Duodenal mucosa (tissue), 2 donors: ENCODE measurements around the gene CXXC5.

Source experiments
- H3K27ac ChIP-seq: one replicate; pipeline ENCODE4 v1.7.0; 2013; ENCODE audit warnings: low read depth, low read length
- H3K27me3 ChIP-seq, 2 donors: one replicate each; pipeline ENCODE4 v1.7.0; 2013; ENCODE audit warnings: low read length in 2 of 2, control low read depth in 1 of 2; ENCODE audit not compliant: insufficient read depth in 2 of 2, control insufficient read depth in 1 of 2
- H3K36me3 ChIP-seq, 2 donors: one replicate each; pipeline ENCODE4 v1.7.0; 2013; ENCODE audit warnings: low read length in 2 of 2, control low read depth in 1 of 2; ENCODE audit not compliant: insufficient read depth in 2 of 2, control insufficient read depth in 1 of 2
- H3K4me1 ChIP-seq, 2 donors: one replicate each; pipeline ENCODE4 v1.7.0; 2013; ENCODE audit warnings: low read length in 2 of 2, control low read depth in 1 of 2; ENCODE audit not compliant: insufficient read depth in 2 of 2, control insufficient read depth in 1 of 2
- H3K4me3 ChIP-seq, 2 donors: one replicate each; pipeline ENCODE4 v1.7.0; 2013; ENCODE audit warnings: low read length in 2 of 2, low read depth in 1 of 2
- H3K9ac ChIP-seq, 2 donors: one replicate each; pipeline ENCODE4 v1.7.0; 2013; ENCODE audit warnings: low read length in 2 of 2, low read depth in 1 of 2
- H3K9me3 ChIP-seq, 2 donors: one replicate each; pipeline ENCODE4 v1.7.0; 2013; ENCODE audit warnings: low read length in 2 of 2, control low read depth in 1 of 2; ENCODE audit not compliant: control insufficient read depth in 1 of 2

CXXC5 gene

GRCh38 chr5:139705191-139705590, 57.0 kb downstream of the CXXC5 start:
- no peaks in the 10 kb centered on the region for H3K27me3 ChIP-seq
- no peak overlapping the region for H3K4me3 ChIP-seq
- no peaks in the 10 kb centered on the region for H3K9me3 ChIP-seq
- no peak overlapping the region for H3K27ac ChIP-seq
- no peaks in the 10 kb centered on the region for H3K36me3 ChIP-seq
- H3K9ac ChIP-seq: no peak overlapping the region
- peaks cover 22 to 29% of the 10 kb centered on the region in 2 donors for H3K4me1 ChIP-seq

DNA sequence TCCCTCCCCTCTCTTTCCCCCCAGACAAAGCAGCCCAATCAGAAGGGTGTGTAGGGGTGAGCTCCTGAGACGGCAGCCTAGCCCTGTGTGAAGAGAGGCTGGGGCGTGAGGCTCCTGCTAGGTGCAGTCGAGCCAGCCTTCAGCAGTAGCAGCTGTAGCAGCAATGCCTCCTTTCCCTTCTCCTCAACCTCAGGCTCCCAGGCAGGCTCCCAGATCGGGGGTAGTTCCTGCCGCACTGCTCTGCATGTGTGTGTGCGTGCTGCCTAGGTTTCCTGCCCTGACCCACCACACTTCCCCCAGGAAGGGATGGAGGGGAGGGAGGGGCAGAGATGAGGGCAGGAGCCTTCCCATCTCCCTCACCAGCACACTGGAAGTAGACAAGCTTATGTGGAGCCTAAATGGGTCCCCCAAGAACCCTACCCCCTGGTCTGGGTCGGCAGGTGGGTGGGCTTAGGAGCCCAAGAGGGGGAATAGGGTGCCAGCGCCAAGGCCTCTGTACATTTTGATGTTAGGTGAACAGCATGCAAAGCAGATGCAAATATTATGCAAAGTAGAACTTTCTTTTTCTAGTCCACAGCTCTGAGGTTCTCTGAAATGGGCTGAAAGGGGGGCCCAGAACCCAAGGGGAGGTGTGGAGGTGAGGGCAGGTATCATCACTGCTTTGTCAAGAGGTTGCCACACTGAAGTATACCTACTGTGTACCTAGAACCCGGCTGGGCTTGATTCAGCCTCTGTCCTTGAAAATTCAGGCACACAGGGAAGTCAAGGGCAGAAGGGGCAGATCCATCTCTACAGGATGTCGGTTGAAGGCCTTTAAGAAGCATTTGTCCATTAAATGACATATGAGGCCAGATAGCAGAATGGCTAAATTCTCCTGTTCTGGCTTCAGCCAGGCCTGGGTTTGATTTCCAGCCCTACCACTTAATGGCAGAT, 57.8 kb downstream of the CXXC5 start:
- Histone ChIP-seq H3K27ac (no peak overlapping the region), H3K27me3 (no peaks in the 10 kb centered on the region), H3K4me3 (no peak overlapping the region), H3K9ac (no peak overlapping the region), H3K4me1 (peaks cover 22 to 24% of the 10 kb centered on the region in 2 donors), H3K9me3 (no peaks in the 10 kb centered on the region), H3K36me3 (no peaks in the 10 kb centered on the region)

DNA sequence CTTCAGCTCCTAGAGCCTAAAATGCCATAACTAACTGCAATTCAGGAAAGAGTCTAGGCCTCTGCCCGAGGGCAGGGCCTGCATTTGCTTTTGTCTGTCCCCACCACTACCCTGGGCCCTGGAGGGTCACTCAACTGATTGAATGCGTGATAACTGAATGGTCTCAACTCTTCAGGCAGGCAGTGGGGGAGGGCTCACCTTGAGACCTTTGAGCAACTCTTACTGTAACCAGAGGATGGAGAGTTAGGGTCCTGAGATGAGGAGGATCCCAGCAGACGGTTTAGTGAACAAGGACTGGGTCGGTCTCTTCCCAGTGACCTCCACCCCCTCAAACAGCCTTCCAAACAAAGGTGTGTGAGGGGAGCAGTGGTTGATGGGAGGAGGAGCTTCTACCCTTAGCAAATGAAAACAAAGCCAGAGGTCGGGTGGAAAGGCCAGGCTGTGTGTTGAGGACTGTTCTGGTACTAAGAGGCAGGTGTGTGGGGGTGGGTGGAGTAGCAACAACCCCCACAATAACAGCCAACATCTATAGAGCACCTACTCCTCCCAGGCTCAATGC, 59.4 kb downstream of the CXXC5 start:
- Histone ChIP-seq H3K4me3 (no peak overlapping the region), H3K27me3 (peaks cover 3 to 4% of the 10 kb centered on the region in 2 donors), H3K36me3 (no peaks in the 10 kb centered on the region), H3K27ac (no peak overlapping the region), H3K4me1 (peaks cover 21% of the 10 kb centered on the region in 2 donors), H3K9ac (no peak overlapping the region), H3K9me3 (no peaks in the 10 kb centered on the region)

DNA sequence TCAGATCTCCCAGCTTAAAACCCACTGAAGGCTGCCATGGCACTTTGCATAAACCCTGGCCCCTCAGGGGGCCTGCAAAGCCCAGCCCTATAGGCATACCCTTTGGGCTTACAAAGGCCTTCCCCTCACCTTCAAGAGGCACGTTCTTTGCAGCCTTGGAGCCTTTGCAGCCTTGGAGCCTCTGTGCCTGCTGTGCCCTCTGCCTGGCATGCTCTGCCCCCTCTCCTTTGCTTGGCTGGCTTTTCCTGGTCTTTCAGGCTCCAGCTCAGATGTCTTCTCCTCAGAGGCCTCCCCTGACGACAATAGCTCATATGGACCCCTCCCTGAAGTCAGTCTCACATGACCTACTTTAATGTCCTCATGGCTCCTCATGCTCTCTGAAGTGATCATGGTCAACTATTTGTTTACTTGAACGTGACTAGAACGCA, 60.3 kb downstream of the CXXC5 start:
- H3K4me3 ChIP-seq: no peak overlapping the region
- no peak overlapping the region for H3K9ac ChIP-seq
- peak overlapping the region; percentile 61 for H3K27ac ChIP-seq
- no peaks in the 10 kb centered on the region for H3K36me3 ChIP-seq
- H3K27me3 ChIP-seq: peaks cover 3 to 4% of the 10 kb centered on the region in 2 donors
- H3K9me3 ChIP-seq: no peaks in the 10 kb centered on the region
- H3K4me1 ChIP-seq: peaks cover 21% of the 10 kb centered on the region in 2 donors

DNA sequence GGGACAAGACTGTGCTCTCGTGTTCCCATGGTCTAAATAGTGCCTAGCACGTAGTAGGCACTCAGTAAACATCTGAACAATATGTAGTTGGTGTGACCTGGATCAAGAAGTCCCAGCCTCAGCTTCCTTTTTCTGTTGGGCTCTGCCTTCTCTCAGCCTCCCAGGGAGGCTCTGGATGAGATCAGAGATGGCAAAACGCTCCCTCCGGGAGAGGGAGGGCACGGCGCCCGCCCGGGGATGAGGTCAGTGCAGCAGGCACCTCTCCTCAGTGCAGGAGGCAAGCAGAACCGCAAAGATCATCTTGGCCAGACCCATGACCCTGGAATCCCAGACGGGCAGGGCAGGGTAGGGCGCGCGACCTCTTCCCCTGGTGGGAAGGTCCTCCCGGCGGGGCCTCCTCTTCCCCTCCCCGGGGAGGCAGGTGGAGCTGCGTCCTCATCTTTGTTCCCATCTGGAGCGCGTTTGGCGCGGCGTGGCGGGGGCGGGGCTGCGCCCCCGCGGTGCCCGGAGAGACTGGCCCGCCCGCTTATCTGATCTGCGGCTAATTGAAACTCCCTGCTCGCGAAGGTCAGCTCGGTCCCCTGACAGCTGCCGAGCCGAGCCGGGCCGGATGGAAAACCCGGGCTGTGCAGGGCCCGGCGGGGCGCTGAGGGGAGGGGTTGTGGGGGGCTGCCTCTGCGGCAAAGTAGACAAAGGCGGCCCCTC, 60.9 kb downstream of the CXXC5 start:
- Histone ChIP-seq H3K27ac (peak overlapping the region; percentile 61), H3K4me1 (peaks cover 21% of the 10 kb centered on the region in 2 donors), H3K36me3 (no peaks in the 10 kb centered on the region), H3K9me3 (no peaks in the 10 kb centered on the region), H3K4me3 (peak overlapping the region in 1 of 2 donors; percentile 26), H3K9ac (peak overlapping the region in 1 of 2 donors; percentile 3), H3K27me3 (peaks cover 3 to 4% of the 10 kb centered on the region in 2 donors)

- H3K27ac ChIP-seq: no peak overlapping the region
- H3K36me3 ChIP-seq: no peaks in the 10 kb centered on the region
- no peaks in the 10 kb centered on the region for H3K9me3 ChIP-seq
- peak overlapping the region; percentile 26 for H3K4me3 ChIP-seq
- H3K9ac ChIP-seq: peak overlapping the region in 1 of 2 donors; percentile 3
- H3K4me1 ChIP-seq: peaks cover 21% of the 10 kb centered on the region in 2 donors
- peaks cover 3 to 4% of the 10 kb centered on the region in 2 donors for H3K27me3 ChIP-seq
These were observed 61.6 kb downstream of the CXXC5 start for GRCh38 chr5:139709582-139710318.

DNA sequence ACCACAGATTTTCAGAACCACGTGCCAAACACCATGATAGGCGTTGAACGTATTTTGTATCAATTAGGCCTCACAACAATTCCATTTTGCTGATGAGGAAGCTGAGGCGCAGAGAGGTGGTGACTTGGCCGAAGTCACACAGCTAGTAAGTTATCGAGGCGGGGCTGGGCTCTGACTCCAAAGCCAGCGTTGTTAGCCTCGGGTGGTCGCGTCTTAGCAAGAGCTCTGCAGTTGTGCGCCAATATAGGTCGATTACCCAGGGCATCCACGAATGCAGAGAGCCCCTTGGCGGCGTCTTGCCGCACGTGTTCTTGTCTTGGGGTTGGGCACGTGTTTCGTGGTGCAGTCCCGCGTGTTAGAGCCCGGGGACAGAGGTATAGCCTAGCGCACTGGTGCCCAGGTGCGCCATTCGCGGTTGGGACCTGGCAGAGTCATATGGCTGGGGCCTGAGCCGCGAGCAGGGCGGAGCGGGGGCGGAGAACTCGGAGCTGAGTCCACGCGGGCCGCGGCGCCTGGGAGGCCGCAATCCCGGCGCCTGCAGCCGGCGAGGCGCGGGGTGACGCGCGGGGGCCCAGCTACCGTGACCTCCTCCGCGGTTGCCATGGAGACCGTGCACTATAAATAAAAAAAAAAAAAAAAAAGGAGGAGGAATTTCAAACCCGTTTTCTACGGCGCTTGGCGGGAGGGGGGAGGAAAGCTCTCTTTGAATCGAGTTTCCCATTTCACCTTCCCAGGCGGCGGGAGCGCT, 62.3 kb downstream of the CXXC5 start:
- H3K4me1 ChIP-seq: peaks cover 21% of the 10 kb centered on the region in 2 donors

GRCh38 chr5:139711067-139711905, 63.1 kb downstream of the CXXC5 start:
- no peaks in the 10 kb centered on the region for H3K36me3 ChIP-seq
- H3K9me3 ChIP-seq: no peaks in the 10 kb centered on the region
- peaks cover 21% of the 10 kb centered on the region in 2 donors for H3K4me1 ChIP-seq
- H3K4me3 ChIP-seq: peak overlapping the region; percentile 63 to 66
- H3K27me3 ChIP-seq: peaks cover 3 to 4% of the 10 kb centered on the region in 2 donors
- H3K9ac ChIP-seq: no peak overlapping the region
- H3K27ac ChIP-seq: no peak overlapping the region

More for the DNA sequence above, 62.3 kb downstream of the CXXC5 start:
- H3K27ac ChIP-seq: no peak overlapping the region
- H3K4me3 ChIP-seq: peak overlapping the region; percentile 26 to 63
- no peak overlapping the region for H3K9ac ChIP-seq
- peaks cover 3 to 4% of the 10 kb centered on the region in 2 donors for H3K27me3 ChIP-seq
- H3K9me3 ChIP-seq: no peaks in the 10 kb centered on the region
- no peaks in the 10 kb centered on the region for H3K36me3 ChIP-seq
